ENCODE data around the gene UGT3A1.

GRCh38 chr5:35908228-35908627 is 83.0 kb downstream of the UGT3A1 start:
- TF ChIP-seq MXI1 (IDR thresholded peaks at IDR 0.05; ENCODE audit: low read depth, low read length) (no peak), POLR2A (IDR thresholded peaks at IDR 0.05; ENCODE audit: low read depth, low read length) (no peak), CTCF (IDR thresholded peaks at IDR 0.05 in 2 of 3, conservative IDR thresholded peaks at IDR 0.05 in 1 of 3; ENCODE audit: control insufficient read depth in 2 of 3, extremely low read depth in 1 of 3, insufficient read depth in 1 of 3, low read depth in 3 of 3, low read length in 3 of 3) (no peak), NFXL1 (IDR thresholded peaks at IDR 0.05; ENCODE audit: borderline replicate concordance) (no peak), RAD21 (IDR thresholded peaks at IDR 0.05; ENCODE audit: insufficient read depth, low read depth, low read length) (no peak)
